Gastrocnemius medialis (tissue), 4 donors: ENCODE data around the gene LIAS.

Experiments used
- POLR2A ChIP-seq, 2 donors: fragments of 450-650 bp; IDR thresholded peaks; one replicate each; pipeline ENCODE4 v1.6.1; 2017; ENCODE audit warnings: antibody characterized with exemption in 2 of 2, mild to moderate bottlenecking in 2 of 2, moderate library complexity in 2 of 2
- TF ChIP-seq, protein P1 (sequence below), 5 experiments: fragments of 450-650 bp in 3 of 5; fragments of 200-600 bp in 2 of 5; sonication (generic) in 2 of 5; IDR thresholded peaks in 4 of 5; conservative IDR thresholded peaks in 1 of 5; 1 replicate in 4 of 5; 2 replicates in 1 of 5; pipeline ENCODE4 v1.5.1; 2016 to 2019; ENCODE audit warnings: antibody characterized with exemption in 5 of 5, mild to moderate bottlenecking in 3 of 5, moderate library complexity in 3 of 5

DNA sequence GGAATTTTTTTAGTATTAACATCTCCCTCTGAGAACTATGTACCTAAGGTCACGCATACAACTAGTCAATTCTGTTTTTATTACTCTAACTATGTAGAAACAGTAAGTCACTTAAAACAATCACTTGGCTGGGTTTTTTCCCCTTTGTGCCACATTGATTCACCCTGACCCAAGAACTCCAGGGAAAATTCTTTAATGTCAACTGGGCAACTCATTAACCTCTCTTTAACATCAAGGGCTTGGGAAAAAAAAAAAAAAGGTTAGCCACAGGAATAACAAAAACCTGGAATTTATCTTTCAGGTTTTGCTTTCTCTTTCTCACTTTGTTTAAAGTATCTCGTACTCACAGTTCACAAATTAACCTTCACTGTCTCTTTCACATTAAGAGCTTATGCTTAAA lies 8.2 kb upstream of the LIAS start:
- TF ChIP-seq, protein P1, sequence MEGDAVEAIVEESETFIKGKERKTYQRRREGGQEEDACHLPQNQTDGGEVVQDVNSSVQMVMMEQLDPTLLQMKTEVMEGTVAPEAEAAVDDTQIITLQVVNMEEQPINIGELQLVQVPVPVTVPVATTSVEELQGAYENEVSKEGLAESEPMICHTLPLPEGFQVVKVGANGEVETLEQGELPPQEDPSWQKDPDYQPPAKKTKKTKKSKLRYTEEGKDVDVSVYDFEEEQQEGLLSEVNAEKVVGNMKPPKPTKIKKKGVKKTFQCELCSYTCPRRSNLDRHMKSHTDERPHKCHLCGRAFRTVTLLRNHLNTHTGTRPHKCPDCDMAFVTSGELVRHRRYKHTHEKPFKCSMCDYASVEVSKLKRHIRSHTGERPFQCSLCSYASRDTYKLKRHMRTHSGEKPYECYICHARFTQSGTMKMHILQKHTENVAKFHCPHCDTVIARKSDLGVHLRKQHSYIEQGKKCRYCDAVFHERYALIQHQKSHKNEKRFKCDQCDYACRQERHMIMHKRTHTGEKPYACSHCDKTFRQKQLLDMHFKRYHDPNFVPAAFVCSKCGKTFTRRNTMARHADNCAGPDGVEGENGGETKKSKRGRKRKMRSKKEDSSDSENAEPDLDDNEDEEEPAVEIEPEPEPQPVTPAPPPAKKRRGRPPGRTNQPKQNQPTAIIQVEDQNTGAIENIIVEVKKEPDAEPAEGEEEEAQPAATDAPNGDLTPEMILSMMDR (IDR thresholded peaks at IDR 0.05 in 4 of 5, conservative IDR thresholded peaks at IDR 0.05 in 1 of 5), result no peak
- TF ChIP-seq POLR2A (IDR thresholded peaks at IDR 0.05), result no peak
